ENCODE results near the gene RYR3. TPM values are rescaled to one million over a fixed set of nuclear protein-coding genes. Genes with fewer than 3 reads are reported as not detected.

The RYR3 gene
- total and polyA plus RNA-seq, 5 donors: 0.06 to 0.28 (median 0.09) TPM

DNA sequence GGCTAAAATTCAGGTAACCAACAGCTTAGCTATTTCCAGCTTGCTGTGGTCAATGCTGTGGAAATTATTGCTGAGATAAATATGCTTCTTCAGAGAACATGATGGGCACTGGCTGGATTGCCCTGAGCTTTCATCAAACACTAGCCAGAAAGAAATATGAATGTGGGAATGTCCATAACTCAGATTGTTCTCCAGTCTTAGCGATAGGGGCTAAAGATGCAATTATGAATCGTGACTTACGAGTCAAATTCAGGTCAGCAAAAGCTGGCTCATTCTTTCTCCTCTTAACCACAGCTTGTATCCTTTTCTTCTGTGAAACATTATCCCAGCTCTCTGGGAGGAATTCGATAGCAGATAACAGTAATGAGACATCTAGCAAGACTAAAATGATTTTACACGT lies 307.6 kb downstream of the RYR3 start:
- Histone ChIP-seq H3K27ac (ENCODE audit: low read length) (no peak overlapping the region), H3K27me3 (ENCODE audit: control insufficient read depth, insufficient read depth) (peaks cover 2% of the 10 kb centered on the region), H3K4me3 (ENCODE audit: low read length) (no peak overlapping the region), H3K9me3 (ENCODE audit: control insufficient read depth, low read length) (no peaks in the 10 kb centered on the region), H3K4me1 (ENCODE audit: control insufficient read depth, insufficient read depth, low read length) (no peaks in the 10 kb centered on the region)
- ATAC-seq (no peak), DNase-seq (no peak)
- WGBS: 41% methylated on average over 5 of the region's 5 CpGs
- intact Hi-C loops (cut with DNase I): no loop called here

GRCh38 chr15:33621141-33621540 lies 310.4 kb downstream of the RYR3 start:
- Histone ChIP-seq H3K4me1 (ENCODE audit: control insufficient read depth, insufficient read depth, low read length) (no peaks in the 10 kb centered on the region), H3K27ac (ENCODE audit: low read length) (no peak overlapping the region), H3K4me3 (ENCODE audit: low read length) (no peak overlapping the region), H3K9me3 (ENCODE audit: control insufficient read depth, low read length) (no peaks in the 10 kb centered on the region), H3K27me3 (ENCODE audit: control insufficient read depth, insufficient read depth) (no peaks in the 10 kb centered on the region)
- intact Hi-C loops (cut with DNase I): no loop called here
- no peak for DNase-seq
- ATAC-seq: no peak

DNA sequence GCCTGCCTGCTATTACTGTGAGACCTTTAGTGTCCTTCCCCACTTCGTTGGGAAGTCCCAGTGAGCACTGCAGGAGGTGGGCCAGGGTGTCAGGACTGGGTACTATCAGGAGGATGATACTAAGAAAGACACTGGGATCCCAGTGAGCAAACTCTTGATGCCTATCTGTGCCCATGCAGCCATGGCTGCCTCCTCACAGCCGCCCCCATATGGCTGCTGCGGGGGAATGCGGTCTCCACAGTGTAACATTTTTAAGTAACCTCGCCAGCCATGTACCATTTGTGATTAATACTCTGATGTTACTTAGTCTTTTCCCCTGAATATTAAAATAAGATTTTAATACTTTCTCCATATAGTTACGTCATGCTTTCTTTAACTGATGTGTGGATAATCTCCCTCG lies 312.2 kb downstream of the RYR3 start:
- H3K9me3 ChIP-seq (ENCODE audit: control insufficient read depth, low read length): no peaks in the 10 kb centered on the region
- H3K27me3 ChIP-seq (ENCODE audit: control insufficient read depth, insufficient read depth): no peaks in the 10 kb centered on the region
- intact Hi-C loops (cut with DNase I): no loop called here
- DNase-seq (no peak), ATAC-seq (no peak)
- H3K4me1 ChIP-seq (ENCODE audit: control insufficient read depth, insufficient read depth, low read length): no peaks in the 10 kb centered on the region
- WGBS: 85% methylated on average over 7 of the region's 7 CpGs
- no peak overlapping the region for H3K4me3 ChIP-seq (ENCODE audit: low read length)
- no peak overlapping the region for H3K27ac ChIP-seq (ENCODE audit: low read length)

GRCh38 chr15:33624439-33624838 lies 313.7 kb downstream of the RYR3 start:
- WGBS: 45% methylated on average over 3 of the region's 3 CpGs
- H3K4me1 ChIP-seq (ENCODE audit: control insufficient read depth, insufficient read depth, low read length): no peaks in the 10 kb centered on the region
- H3K27ac ChIP-seq (ENCODE audit: low read length): no peak overlapping the region
- ATAC-seq: no peak
- H3K4me3 ChIP-seq (ENCODE audit: low read length): no peak overlapping the region
- H3K9me3 ChIP-seq (ENCODE audit: control insufficient read depth, low read length): no peaks in the 10 kb centered on the region
- intact Hi-C loops (cut with DNase I): no loop called here
- no peaks in the 10 kb centered on the region for H3K27me3 ChIP-seq (ENCODE audit: control insufficient read depth, insufficient read depth)
- DNase-seq: no peak

DNA sequence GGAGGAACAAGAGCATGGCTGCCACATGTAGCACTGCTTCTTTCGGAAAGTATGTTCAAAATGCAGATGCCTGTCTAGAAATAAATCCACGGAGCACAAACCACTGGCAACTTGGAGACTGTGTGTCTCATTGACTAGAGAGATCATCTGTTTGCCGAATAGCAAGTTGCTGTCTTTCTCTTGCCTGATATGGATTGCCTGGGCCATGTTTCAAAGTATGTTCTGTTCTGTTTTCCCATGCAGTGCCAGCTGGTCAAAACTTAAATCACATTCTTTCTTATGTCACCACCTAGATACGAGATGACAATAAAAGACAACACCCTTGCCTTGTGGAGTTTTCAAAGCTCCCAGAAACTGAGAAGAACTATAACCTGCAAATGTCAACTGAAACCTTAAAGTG lies 318.9 kb downstream of the RYR3 start:
- H3K27ac ChIP-seq (ENCODE audit: low read length): no peak overlapping the region
- DNase-seq (no peak), ATAC-seq (no peak)
- intact Hi-C loops (cut with DNase I): no loop called here
- no peaks in the 10 kb centered on the region for H3K9me3 ChIP-seq (ENCODE audit: control insufficient read depth, low read length)
- WGBS: 69% methylated on average over 4 of the region's 4 CpGs
- H3K4me3 ChIP-seq (ENCODE audit: low read length): no peak overlapping the region
- no peaks in the 10 kb centered on the region for H3K4me1 ChIP-seq (ENCODE audit: control insufficient read depth, insufficient read depth, low read length)
- H3K27me3 ChIP-seq (ENCODE audit: control insufficient read depth, insufficient read depth): no peaks in the 10 kb centered on the region

GRCh38 chr15:33636234-33636633 lies 325.5 kb downstream of the RYR3 start:
- intact Hi-C loops (cut with DNase I): no loop called here

DNA sequence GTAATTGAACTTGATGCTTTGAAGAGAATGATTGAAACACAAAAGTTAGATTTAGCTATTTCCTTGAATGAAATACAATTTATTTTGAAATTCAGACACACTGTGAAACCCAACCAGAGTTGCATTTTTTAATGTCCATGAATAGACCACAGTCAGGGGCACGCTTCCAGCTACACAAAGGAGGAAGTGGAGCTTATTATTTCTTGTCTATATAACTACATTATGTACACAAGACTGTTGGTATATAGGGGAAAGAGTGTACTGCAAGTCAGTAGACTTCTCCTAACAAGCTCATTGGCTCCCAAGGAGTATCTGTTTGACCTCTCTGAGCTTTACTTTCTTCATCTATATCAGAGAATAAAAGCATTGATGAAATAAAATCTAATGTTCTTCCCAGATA lies 326.2 kb downstream of the RYR3 start:
- ATAC-seq (no peak), DNase-seq (no peak)
- WGBS: 55% methylated on average over 1 of the region's 1 CpG
- no peak overlapping the region for H3K4me3 ChIP-seq (ENCODE audit: low read length)
- H3K4me1 ChIP-seq (ENCODE audit: control insufficient read depth, insufficient read depth, low read length): no peaks in the 10 kb centered on the region
- no peaks in the 10 kb centered on the region for H3K27me3 ChIP-seq (ENCODE audit: control insufficient read depth, insufficient read depth)
- intact Hi-C loops (cut with DNase I): no loop called here
- no peaks in the 10 kb centered on the region for H3K9me3 ChIP-seq (ENCODE audit: control insufficient read depth, low read length)
- H3K27ac ChIP-seq (ENCODE audit: low read length): no peak overlapping the region

More at GRCh38 chr15:33636234-33636633, 325.5 kb downstream of the RYR3 start:
- Histone ChIP-seq H3K4me1 (ENCODE audit: control insufficient read depth, insufficient read depth, low read length) (no peaks in the 10 kb centered on the region), H3K4me3 (ENCODE audit: low read length) (no peak overlapping the region), H3K9me3 (ENCODE audit: control insufficient read depth, low read length) (no peaks in the 10 kb centered on the region), H3K27ac (ENCODE audit: low read length) (no peak overlapping the region), H3K27me3 (ENCODE audit: control insufficient read depth, insufficient read depth) (no peaks in the 10 kb centered on the region)
- ATAC-seq (no peak), DNase-seq (no peak)
- 77% methylated on average over 7 of the region's 7 CpGs for WGBS

DNA sequence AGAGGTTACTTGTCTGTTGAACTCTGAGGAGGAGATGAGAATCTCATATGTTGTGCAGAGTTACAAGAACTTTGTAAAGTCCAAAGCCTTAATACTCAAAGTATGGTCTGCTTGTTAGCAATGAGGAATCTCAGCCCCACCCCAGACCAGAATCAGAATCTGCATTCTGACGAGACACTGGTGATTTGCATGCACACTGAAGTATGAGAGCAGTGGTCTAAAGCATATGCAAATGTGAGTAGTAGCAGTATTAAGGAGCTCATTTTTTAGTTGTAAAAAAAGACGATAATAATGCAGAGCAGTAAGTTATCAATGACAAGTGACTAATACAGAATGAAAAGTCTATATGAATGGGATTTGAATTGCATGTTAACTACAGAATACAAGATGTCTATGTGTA lies 327.7 kb downstream of the RYR3 start:
- no peak for DNase-seq
- ATAC-seq: no peak
- WGBS: 84% methylated on average over 2 of the region's 2 CpGs

GRCh38 chr15:33639051-33639450 lies 328.3 kb downstream of the RYR3 start:
- Histone ChIP-seq H3K27ac (ENCODE audit: low read length) (no peak overlapping the region), H3K4me1 (ENCODE audit: control insufficient read depth, insufficient read depth, low read length) (no peaks in the 10 kb centered on the region), H3K27me3 (ENCODE audit: control insufficient read depth, insufficient read depth) (no peaks in the 10 kb centered on the region), H3K9me3 (ENCODE audit: control insufficient read depth, low read length) (no peaks in the 10 kb centered on the region), H3K4me3 (ENCODE audit: low read length) (no peak overlapping the region)
- DNase-seq (no peak), ATAC-seq (no peak)
- intact Hi-C loops (cut with DNase I): no loop called here
- 78% methylated on average over 4 of the region's 4 CpGs for WGBS

More for the DNA sequence above, 327.7 kb downstream of the RYR3 start:
- Histone ChIP-seq H3K9me3 (ENCODE audit: control insufficient read depth, low read length) (no peaks in the 10 kb centered on the region), H3K4me3 (ENCODE audit: low read length) (no peak overlapping the region), H3K27me3 (ENCODE audit: control insufficient read depth, insufficient read depth) (no peaks in the 10 kb centered on the region), H3K4me1 (ENCODE audit: control insufficient read depth, insufficient read depth, low read length) (no peaks in the 10 kb centered on the region), H3K27ac (ENCODE audit: low read length) (no peak overlapping the region)
- intact Hi-C loops (cut with DNase I): no loop called here

GRCh38 chr15:33639456-33639855 lies 328.7 kb downstream of the RYR3 start:
- intact Hi-C loops (cut with DNase I): no loop called here
- Histone ChIP-seq H3K4me1 (ENCODE audit: control insufficient read depth, insufficient read depth, low read length) (no peaks in the 10 kb centered on the region), H3K4me3 (ENCODE audit: low read length) (no peak overlapping the region), H3K27ac (ENCODE audit: low read length) (no peak overlapping the region), H3K27me3 (ENCODE audit: control insufficient read depth, insufficient read depth) (no peaks in the 10 kb centered on the region), H3K9me3 (ENCODE audit: control insufficient read depth, low read length) (no peaks in the 10 kb centered on the region)
- 86% methylated on average over 4 of the region's 4 CpGs for WGBS
- no peak for DNase-seq
- ATAC-seq: no peak

- ATAC-seq: no peak
- intact Hi-C loops (cut with DNase I): no loop called here
- WGBS: 29% methylated on average over 6 of the region's 6 CpGs
- Histone ChIP-seq H3K9me3 (ENCODE audit: control insufficient read depth, low read length) (no peaks in the 10 kb centered on the region), H3K4me1 (ENCODE audit: control insufficient read depth, insufficient read depth, low read length) (no peaks in the 10 kb centered on the region), H3K4me3 (ENCODE audit: low read length) (no peak overlapping the region), H3K27ac (ENCODE audit: low read length) (no peak overlapping the region), H3K27me3 (ENCODE audit: control insufficient read depth, insufficient read depth) (no peaks in the 10 kb centered on the region)
- DNase-seq: no peak
Measured at GRCh38 chr15:33639978-33640377, 329.2 kb downstream of the RYR3 start.

DNA sequence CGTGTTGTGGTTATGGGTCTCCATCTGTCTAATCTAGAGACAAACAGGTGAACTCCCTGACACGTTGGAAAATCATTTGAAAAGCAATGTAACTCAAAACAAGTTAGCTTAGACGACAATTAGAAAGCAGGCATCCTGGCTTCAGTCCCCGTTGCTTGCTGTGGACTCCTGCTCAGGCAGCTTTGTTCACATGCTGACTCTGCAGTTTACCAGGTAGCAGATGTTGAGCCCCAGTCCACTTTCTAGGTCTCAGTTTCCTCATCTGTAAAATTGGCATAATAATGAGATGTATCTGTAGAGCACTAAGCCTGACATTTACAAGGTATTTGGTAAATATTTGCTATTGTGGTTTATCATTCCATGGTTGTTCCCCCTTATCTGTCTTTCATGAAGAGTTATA lies 330.3 kb downstream of the RYR3 start:
- H3K4me1 ChIP-seq (ENCODE audit: control insufficient read depth, insufficient read depth, low read length): no peaks in the 10 kb centered on the region
- intact Hi-C loops (cut with DNase I): no loop called here
- ATAC-seq (no peak), DNase-seq (no peak)
- no peak overlapping the region for H3K4me3 ChIP-seq (ENCODE audit: low read length)
- H3K27ac ChIP-seq (ENCODE audit: low read length): no peak overlapping the region
- WGBS: 76% methylated on average over 4 of the region's 4 CpGs
- no peaks in the 10 kb centered on the region for H3K9me3 ChIP-seq (ENCODE audit: control insufficient read depth, low read length)
- H3K27me3 ChIP-seq (ENCODE audit: control insufficient read depth, insufficient read depth): no peaks in the 10 kb centered on the region

Data from right cardiac atrium (tissue), 5 donors.